ENCODE data around the gene ACOXL.

ACOXL gene

GRCh38 chr2:110978148-110978547 lies 245.8 kb downstream of the ACOXL start:
- no peaks in the 10 kb centered on the region for H3K36me3 ChIP-seq
- no peak for TF ChIP-seq CTCF (IDR thresholded peaks at IDR 0.05; ENCODE audit: low read depth, low read length)
- no peak for DNase-seq
- H3K9me3 ChIP-seq = no peaks in the 10 kb centered on the region
- H3K4me1 ChIP-seq = no peaks in the 10 kb centered on the region
- no peaks in the 10 kb centered on the region for H3K27me3 ChIP-seq
- H3K4me3 ChIP-seq (ENCODE audit: low read depth, low read length) = no peak overlapping the region

GRCh38 chr2:110978756-110979470 lies 246.5 kb downstream of the ACOXL start:
- H3K27me3 ChIP-seq = no peaks in the 10 kb centered on the region

DNA sequence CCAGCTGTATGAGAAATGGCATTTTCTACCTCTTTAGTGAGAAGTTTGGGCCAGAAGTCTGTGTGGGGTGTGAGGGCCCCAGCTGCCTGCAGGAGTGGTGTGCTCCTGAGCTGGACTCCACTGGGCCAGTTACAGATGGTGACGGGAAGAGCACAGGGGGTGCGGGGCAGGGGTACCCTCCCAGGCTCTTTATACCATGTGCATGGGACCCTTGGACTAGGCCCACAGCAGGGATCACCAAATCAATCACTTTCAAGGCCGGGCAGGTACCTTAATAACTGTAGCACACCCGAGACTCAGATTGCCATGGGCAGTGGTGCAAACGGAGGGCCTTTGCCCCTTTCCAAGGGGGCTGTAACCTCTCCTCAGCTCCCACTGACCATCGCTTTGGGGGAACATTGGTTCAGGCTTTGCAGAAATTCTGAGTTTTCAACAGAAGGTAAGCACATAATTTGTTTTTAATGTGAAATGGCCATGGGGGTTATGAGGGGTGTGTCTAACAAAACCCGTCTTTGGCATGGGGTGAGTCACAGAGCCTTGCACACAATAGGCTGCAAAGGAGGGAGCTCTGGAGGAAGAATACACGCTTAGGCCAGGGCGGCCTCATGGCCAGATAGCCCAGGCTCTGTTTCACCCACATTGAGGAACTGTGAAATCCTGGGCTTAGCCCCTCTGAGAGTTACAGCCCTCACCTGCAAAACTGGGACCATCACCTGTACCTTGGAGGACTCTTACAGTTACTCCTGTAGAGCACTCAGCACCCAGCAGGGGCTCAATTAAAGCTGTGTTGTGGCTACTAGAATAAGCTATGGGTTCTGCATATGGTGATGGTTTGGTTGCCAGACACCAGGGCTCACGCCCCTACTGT lies 247.3 kb downstream of the ACOXL start:
- H3K9me3 ChIP-seq = no peaks in the 10 kb centered on the region
- H3K4me3 ChIP-seq (ENCODE audit: low read depth, low read length) = no peak overlapping the region
- H3K4me1 ChIP-seq = no peaks in the 10 kb centered on the region
- DNase-seq = no peak
- no peak for TF ChIP-seq CTCF (IDR thresholded peaks at IDR 0.05; ENCODE audit: low read depth, low read length)
- no peaks in the 10 kb centered on the region for H3K27me3 ChIP-seq
- no peaks in the 10 kb centered on the region for H3K36me3 ChIP-seq

More at GRCh38 chr2:110978756-110979470, 246.5 kb downstream of the ACOXL start:
- Histone ChIP-seq H3K9me3 (no peaks in the 10 kb centered on the region), H3K4me3 (ENCODE audit: low read depth, low read length) (no peak overlapping the region), H3K4me1 (no peaks in the 10 kb centered on the region), H3K36me3 (no peaks in the 10 kb centered on the region)
- DNase-seq = no peak
- TF ChIP-seq CTCF (IDR thresholded peaks at IDR 0.05; ENCODE audit: low read depth, low read length) = no peak

- no peaks in the 10 kb centered on the region for H3K27me3 ChIP-seq
- no peak for DNase-seq
- H3K4me3 ChIP-seq (ENCODE audit: low read depth, low read length) = no peak overlapping the region
- no peak for TF ChIP-seq CTCF (IDR thresholded peaks at IDR 0.05; ENCODE audit: low read depth, low read length)
- H3K36me3 ChIP-seq = no peaks in the 10 kb centered on the region
- no peaks in the 10 kb centered on the region for H3K9me3 ChIP-seq
- no peaks in the 10 kb centered on the region for H3K4me1 ChIP-seq
Observed at GRCh38 chr2:110980339-110981062, 248.1 kb downstream of the ACOXL start.

- Histone ChIP-seq H3K27me3 (no peaks in the 10 kb centered on the region), H3K4me3 (ENCODE audit: low read depth, low read length) (no peak overlapping the region), H3K9me3 (no peaks in the 10 kb centered on the region), H3K36me3 (no peaks in the 10 kb centered on the region), H3K4me1 (no peaks in the 10 kb centered on the region)
- DNase-seq = no peak
- TF ChIP-seq CTCF (IDR thresholded peaks at IDR 0.05; ENCODE audit: low read depth, low read length) = no peak
Observed at GRCh38 chr2:110983133-110983532, 250.8 kb downstream of the ACOXL start.
